Measurements from ENCODE around the gene NDUFA3.

NDUFA3 gene

DNA sequence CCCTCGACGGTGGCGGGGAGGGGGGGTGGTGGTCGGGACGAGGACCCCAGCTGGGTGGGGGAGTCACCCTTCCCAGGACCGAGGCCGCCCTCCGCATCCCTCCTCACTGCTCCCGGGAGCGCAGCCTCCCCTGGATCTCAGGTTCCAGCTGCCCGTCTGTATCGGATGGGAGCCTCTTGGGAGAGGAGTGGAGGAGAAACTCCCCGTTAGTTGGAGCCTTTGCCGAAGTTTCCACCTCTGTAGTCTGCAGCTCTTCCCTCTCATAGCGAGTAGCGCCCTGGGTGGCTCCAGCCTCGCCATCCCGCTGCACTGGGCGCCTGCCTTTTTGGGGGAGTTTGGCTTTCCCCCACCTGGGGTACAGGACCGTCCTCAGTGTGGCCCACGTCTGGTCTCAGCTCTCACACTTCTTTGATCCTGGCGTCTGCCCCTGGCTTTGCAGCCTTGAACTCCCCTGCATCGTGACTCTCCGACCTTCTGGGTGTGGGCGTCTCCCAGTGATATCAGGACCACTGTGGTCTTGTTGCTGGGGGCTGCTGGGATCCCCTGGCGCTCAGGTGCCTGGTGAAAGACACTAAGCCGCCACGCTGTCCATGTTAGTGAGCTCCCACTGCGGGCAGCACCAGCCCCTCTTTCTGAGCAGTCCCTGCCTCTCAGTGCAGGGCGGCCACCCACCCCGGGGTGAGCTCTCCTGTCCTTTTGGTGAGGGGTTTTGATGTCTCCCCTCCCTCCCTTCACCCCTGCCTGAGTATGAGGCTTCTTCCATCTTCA, 36.0 kb downstream of the NDUFA3 start:
- no peak for DNase-seq

DNA sequence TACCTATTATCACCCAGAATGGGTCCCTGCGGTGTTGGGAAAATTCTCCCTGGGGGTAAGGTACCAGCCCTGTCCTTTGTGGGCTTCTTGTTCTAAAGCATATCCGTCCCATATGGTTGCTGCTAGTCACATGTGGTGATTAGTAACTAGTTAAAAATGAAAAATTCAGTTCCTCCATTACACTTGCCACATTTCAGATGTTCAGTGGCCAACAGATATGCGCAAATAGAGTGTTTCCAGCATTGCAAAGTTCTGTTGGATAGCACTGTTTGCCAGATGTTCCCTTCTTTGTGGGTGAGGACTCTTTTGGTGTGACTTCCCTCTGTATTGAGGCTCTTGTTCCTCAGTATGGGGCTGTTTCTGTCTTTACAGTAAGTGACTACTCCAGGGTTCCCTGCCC, 38.7 kb downstream of the NDUFA3 start:
- DNase-seq, result no peak

DNA sequence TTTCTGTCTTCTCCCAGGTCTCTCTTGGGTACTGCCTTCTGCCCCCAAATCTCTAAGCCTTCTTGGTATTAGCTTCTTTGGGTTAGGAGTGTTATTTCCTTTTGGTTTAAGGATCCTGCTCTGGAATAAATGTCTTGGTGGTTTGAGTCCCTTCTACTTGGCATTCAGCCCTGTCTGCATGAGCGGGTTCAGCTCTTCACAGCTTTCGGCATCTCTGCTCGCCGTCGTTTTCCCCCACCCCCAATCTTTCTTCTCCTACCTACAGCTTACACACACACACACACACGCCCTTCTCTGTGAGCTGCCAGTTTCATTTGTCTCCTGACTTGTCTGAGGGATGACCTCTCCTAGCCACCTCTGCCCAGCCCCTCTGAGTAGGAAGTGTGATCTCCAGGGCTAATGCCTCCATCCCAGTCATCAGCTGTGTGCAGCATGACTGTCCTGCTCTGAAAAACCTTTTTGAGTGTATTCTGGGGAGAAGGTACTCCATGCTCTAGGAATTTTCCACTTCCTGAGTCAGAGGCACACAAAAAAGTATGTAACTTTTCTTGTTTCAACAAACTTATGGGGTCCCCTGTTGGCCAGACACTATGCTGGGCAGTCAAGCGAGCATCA, 39.6 kb downstream of the NDUFA3 start:
- DNase-seq, result no peak

DNA sequence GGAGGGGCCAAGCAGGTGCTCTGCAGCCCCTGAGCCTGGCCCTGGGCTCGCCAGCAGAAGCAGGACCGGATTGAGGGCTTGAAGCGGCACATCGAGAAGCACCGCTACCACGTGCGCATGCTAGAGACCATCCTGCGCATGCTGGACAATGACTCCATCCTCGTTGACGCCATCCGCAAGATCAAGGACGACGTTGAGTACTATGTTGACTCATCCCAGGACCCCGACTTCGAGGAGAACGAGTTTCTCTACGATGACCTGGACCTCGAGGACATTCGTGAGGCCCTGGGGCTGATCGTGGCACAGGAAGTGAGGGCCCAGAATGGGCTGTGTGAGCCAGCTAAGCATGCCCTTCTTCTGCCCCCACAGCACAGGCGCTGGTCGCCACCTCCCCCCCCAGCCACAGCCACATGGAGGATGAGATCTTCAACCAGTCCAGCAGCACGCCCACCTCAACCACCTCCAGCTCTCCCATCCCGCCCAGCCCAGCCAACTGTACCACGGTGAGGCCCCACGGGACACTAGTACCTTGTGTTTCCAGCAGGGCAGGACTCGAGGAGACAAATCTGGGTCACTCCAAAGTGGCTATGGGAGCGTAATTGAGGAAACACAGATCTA, 43.0 kb downstream of the NDUFA3 start:
- DNase-seq, result no peak

DNA sequence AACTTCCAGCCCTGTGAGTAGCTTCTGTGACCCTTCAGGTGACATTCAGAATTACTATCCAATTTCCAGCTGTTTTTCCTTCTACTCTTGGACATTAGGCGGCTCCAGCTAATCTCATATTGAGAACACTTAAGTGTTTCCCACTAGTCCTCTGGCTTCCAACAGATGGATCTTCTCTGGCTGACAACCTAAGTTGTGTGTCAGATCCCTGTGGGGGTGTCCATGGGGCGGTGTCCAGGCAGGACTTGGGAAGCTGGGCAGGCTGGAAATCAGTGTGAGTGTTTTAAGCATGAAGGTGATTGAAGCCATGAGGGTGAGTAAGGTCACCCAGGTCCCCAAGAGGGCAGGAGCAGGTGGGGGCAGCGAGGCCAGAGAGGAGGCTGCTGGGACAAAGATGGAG, 45.0 kb downstream of the NDUFA3 start:
- no peak for DNase-seq

DNA sequence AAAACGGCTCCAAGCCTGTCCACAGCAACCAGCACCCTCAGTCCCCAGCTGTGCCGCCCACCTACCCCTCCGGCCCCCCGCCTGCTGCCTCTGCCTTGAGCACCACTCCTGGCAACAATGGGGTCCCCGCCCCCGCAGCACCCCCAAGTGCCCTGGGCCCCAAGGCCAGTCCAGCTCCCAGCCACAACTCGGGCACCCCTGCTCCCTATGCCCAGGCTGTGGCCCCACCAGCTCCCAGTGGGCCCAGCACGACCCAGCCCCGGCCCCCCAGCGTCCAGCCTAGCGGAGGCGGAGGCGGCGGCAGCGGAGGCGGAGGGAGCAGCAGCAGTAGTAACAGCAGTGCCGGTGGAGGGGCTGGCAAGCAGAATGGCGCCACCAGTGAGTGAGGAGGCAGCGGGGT, 45.5 kb downstream of the NDUFA3 start:
- DNase-seq, result no peak

DNA sequence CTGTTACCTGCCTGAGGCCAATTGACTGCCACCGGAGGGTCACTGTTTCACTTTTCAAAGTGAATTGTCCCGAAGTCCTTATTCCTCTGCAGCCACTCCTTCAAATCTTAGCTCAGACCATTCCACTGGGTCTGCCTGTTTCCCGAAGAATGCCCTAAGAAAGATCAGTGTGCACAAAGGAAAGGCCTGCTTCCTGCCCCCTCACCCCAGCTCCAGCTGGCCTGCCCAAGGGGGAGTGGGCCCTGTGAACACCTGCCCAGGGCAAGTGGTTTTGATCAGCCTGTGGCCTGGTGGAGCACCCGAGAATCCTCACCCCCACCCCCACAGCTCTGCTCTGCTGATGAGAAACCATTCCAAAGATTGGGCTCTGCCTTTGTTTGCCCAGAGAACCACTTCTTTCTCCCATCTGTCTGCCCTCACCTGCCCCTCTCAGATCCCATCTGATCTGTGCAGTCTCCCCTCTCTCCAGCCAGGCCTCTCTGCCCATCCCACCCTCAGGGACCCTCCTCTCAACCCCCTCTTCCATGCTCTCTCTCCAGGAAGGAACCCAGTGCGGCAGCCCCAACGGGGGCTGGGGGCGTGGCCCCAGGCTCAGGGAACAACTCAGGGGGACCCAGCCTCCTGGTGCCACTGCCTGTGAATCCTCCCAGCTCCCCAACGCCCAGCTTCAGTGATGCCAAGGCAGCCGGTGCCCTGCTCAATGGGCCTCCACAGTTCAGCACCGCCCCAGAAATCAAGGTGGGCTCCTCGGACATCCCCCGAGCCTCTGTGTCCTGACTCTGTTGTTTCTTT, 46.6 kb downstream of the NDUFA3 start:
- no peak for DNase-seq

DNA sequence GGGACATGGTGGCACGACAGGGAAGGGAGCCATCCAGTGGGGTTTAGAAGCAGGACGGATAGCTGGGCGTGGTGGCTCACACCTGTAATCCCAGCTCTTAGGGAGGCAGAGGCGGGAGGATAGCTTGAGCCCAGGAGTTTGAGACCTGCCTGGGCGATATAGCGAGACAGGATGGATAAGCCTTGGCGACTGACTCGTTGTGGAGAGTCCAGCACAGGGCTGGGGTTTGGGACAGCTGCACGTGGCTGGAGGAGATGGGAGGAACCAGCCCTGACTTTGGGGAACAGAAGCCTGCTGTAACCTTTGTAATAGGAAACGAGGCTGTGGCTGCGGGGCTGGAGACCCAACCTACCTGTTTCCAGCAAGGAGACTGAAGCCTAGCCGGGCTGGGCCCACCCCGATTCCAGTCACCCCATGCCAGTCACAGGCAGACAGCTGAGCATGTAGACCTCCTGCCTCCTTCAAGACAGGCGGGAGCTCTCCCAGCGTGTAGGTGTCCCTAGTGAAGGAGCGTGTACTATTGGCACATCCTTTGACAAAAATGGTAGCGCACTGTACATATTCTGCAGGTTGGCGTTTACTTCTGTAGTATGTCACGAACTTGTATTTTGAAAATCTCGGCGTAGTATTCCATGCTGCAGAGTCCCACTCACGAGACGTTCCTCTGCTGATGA, 48.8 kb downstream of the NDUFA3 start:
- no peak for DNase-seq

DNA sequence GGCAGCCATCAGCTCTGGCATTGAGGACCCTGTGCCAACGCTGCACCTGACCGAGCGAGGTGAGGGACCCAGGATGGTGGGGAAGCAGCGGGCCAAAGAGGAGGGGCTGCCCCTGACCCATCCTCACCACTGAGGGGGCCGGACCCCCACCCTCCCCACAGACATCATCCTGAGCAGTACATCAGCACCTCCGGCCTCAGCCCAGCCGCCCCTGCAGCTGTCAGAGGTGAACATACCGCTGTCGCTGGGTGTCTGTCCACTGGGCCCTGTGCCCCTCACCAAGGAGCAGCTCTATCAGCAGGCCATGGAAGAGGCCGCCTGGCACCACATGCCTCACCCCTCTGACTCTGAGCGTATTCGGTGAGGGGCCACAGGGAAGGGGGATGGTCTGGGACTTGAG, 49.6 kb downstream of the NDUFA3 start:
- no peak for DNase-seq

DNA sequence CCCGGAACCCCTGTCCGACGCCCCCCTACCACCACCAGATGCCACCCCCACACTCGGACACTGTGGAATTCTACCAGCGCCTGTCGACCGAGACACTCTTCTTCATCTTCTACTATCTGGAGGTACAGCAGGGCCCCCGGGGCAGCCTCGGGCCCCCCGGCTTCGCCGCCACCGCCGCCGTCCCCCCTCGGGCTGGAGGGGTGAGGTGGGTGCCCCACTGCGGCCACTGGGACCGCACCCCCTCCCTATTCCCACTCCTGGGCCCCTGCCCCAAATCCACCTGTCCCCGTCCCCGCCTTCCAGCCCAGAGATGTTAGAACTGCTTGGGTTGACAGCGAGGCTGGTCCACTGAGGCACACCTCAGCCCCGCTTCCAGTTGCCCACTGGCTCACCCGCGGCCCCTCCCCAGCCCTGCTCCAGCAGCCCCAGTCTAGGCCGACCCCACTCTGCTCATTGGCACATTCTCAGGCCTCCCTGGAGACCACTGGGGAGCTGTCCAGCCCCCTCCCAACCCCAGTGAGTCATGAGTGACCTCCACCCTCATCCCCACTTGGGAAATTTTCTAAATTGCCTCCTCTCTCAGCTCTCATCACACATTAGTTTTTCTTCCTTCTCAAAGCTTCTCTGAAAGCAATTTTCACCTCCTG, 50.3 kb downstream of the NDUFA3 start:
- DNase-seq, result no peak

DNA sequence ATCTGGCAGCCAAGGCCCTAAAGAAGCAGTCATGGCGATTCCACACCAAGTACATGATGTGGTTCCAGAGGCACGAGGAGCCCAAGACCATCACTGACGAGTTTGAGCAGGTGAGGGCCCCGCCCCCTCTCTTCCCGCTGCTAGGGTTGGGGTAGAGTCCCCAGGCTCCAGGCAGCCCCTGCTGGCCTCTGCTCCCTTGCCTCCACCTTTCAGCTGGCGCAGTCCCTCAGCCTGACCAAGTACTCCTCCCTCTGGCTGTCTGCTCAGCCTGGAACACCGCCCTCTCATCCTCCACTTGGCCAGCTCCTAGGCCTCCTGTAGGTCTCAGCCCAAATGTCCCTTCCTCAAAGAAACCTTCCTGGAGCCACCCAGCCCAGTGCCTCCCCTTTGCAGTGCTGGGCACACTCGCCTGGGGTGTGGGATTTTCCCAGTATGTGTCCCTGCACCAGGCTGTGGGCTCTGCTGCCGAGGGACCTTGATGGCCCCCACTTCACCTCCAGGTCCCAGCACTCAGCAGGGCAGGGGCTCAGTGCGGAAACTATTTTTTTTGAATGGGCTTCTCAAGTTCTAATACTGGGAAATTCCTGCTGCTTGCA, 51.2 kb downstream of the NDUFA3 start:
- DNase-seq, result no peak

DNA sequence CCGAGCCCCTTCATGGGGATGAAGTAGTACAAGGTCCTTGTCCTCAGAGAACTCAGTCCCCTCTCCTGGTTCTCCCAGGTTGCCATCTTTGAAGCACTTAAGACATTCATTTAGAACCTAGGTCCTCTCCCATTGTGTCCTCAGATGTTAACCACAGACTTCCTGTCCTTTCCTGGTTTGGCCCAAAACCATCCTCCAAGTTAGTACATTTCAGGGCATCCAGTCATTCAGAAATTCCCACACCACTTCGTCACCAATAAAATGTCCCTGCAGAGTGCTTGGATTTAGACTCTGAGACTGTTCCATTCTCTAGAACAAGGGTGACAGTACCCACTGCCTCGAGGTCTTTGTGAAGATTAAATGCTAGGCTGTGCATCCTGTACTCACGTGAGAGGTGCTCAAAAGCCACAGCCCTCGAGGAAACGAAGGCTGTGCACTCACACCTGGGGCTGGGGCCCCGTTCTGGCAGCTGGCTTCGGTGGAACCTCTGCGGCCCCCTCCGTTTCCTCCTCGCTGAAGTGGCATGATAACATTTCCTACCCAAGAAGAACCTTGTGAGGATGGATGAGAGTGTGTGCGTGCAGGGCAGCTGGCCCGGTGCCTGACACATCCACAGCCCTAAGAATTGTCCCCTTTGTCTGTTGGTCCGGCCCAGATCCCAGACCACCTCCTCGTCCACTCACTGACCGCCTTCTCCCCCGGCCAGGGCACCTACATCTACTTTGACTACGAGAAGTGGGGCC, 52.1 kb downstream of the NDUFA3 start:
- no peak for DNase-seq

DNA sequence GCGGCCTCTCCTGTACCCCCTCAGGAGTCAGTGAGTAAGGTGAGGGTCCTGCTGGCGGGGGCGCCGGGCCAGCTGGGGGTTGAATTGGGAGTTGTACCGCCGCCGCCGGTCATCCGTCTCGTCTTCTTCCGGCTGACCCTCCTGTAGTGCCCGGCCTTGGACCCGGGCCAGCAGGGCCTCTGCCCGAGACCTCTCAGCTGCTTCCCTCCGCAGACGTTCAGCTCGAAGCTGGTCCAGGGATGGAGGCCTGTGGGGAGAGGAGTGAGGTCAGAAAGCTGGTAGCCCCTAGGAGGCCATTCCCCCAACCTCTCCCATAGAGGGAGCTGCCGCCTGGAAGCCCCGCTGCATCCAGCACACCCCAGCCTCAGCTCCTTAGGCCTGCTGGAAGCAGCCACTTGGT, 53.0 kb downstream of the NDUFA3 start:
- DNase-seq, result no peak

DNA sequence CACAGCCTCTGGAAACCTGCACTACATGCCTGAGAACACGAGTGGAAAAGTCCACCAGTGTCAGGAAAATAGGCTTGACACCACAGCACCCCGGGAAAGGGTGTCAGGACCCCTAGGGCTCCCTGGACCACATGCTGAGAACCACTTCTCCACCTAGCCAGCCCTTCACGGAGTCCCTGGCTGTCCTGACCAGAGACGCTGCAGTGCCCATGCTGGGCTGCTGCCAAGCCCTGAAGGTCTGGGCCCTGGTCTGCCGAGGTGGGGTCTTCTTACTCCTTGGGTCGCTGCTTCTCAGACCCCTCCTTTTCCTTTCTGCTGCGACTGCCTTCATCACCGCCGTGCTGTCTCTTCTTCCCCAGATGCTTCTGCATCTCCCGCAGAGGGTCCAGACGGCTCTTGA, 53.8 kb downstream of the NDUFA3 start:
- DNase-seq, result no peak

DNA sequence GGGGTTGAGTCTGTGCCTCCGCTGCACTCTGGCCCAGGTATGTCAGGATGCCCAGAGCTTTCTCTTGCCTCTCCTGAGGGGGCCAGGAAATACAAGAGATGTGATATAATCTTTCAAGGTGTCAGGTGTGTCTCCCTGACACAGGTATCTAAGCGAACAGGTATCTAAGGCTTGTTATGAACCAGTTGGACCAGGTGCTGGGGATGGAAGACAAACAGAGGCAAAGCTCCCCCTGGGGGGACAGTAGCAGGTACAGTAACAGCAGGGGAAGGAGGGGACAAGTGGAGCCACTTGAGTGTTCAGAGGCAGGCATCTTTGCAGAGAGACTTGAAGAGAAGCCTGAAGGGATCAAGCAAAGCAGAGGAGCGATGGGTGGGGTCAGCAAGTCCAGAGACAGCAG, 54.3 kb downstream of the NDUFA3 start:
- no peak for DNase-seq
